ENCODE data around the gene HDDC3. TPM values are rescaled to one million over a fixed set of nuclear protein-coding genes. Genes with fewer than 3 reads are reported as not detected.

Gene HDDC3
- 18.2 and 20.5 TPM in 2 replicates for total RNA-seq

GRCh38 chr15:90931828-90932659 is at the start of gene HDDC3:
TSS of gene HDDC3 (minus strand) at chr15:90932549. CDS start at chr15:90932540, 9 bp downstream.

DNA sequence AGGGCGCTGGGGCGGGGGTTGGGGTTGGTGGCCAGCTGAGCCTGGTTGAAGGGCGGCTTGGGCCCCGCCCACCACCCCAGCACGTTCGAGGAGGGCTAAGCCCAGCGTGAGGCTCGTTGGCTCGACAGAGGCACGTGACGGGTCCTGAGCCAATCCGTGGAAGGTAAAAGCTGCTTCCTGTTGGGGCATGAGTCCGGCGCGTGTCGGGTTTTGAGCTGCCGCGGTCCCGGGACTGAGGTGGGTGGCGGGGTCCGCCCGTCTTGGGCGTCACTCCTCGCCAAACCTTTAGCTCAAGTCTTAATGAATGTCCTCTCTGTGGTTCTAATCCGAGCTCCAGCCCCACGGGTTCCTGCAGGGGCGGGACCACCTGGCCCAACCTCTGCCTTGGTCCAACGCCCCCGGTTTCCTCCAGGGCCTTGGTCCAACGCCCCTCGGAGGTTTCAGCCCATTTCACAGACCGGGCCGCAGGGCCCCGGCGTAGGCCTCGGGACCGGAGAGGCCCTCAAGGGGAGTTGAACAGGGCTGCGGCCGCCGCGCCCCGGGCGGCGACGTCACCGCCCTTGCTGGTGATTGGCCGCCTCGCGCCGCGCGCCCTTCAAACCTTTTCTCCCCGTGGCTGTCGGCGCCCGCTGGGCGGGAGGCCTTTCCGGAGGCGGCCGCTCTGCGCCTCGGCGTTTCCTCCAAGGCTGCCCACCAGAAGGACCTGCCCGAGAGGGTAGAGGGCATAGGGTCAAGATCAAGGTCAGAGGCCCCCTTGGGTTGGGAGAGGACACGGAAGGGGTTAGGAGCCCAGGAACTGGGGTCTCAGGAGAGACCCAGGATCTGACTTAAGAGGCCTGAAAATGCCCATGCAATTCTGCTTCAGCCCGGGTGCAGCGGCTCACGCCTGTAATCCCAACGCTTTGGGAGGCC is 22.6 kb upstream of the HDDC3 start, which contains the start of gene RCCD1:
Gene RCCD1, plus strand, starts transcription at position 173 of the 912 bp plus-strand sequence. CDS start 1,851 bp downstream, outside the sequence.

GRCh38 chr15:90934949-90935751 is 2.8 kb upstream of the HDDC3 start, which contains the start of gene UNC45A:
TSS of gene UNC45A (plus strand) at chr15:90935285. CDS start at chr15:90935325, 40 bp downstream.

GRCh38 chr15:90902840-90903732 is 29.3 kb downstream of the HDDC3 start, which contains the start of gene MAN2A2:
TSS of gene MAN2A2 (plus strand) at chr15:90903302. CDS start at chr15:90904208, 906 bp downstream.

DNA sequence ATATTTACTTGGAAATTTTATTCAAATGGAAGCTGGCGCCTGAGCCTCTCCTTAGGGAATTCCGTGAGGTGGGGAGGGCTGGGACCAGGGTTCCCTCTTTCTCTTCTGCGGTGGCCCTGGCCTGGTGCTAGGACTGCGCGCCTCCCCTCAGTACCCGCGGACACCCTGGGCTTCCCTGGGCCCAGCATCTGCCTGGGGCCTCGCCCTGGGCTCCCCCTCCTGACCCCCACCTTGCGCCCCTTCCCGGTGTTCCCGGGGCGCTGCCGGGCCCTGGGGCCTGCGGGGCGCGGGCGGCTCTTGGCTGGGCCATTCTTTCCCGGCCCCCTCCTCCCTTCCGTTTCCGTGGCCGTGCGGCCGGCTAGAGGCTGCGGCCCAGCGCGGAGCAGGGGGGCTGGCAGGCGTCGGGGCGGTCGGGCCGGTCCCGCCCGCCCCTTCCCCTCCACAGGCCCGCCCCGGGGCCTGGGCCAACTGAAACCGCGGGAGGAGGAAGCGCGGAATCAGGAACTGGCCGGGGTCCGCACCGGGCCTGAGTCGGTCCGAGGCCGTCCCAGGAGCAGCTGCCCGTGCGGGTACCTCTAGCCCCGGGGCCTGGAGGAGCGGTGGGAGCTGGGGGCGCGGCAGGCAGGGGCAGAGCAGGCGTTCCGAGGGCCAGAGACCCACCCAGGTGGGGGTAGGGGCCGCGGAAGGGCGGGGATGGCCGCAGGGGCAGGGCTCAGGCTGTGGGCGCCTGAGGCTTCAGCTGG is 48.2 kb downstream of the HDDC3 start, which contains the start of gene FES:
Gene FES, plus strand, starts transcription at position 529 of the 743 bp plus-strand sequence. CDS start 542 bp downstream, outside the sequence.

Other genes with a start within 250 kb of the HDDC3 start
- 1.7 and 9.7 TPM in 2 replicates for gene BLM, start 215.2 kb downstream of the HDDC3 start, total RNA-seq
- 38.5 and 44.5 TPM in 2 replicates for gene FURIN, start 64.0 kb downstream of the HDDC3 start, total RNA-seq
- 33.5 and 38.1 TPM in 2 replicates for gene FES, start 48.0 kb downstream of the HDDC3 start, total RNA-seq
- gene MAN2A2, start 29.2 kb downstream of the HDDC3 start, total RNA-seq: 13.6 and 15.5 TPM in 2 replicates
- 106 and 115 TPM in 2 replicates for gene UNC45A, start 2.7 kb upstream of the HDDC3 start, total RNA-seq
- 18.3 and 19.1 TPM in 2 replicates for gene RCCD1, start 22.3 kb upstream of the HDDC3 start, total RNA-seq
- gene PRC1, start 62.0 kb upstream of the HDDC3 start, total RNA-seq: 106 and 489 TPM in 2 replicates
- gene VPS33B, start 90.0 kb upstream of the HDDC3 start, total RNA-seq: 13.5 and 14.6 TPM in 2 replicates
- gene SV2B, start 167.7 kb upstream of the HDDC3 start, total RNA-seq: under 0.01 and 0.12 TPM in 2 replicates

All from uterine smooth muscle cell (primary cell).